Muscle of leg (tissue), 11 donors: ENCODE measurements around the gene USF2. TPM values are rescaled to one million over a fixed set of nuclear protein-coding genes. Genes with fewer than 3 reads are reported as not detected.

Experiments used
- DNase-seq: peaks from one replicate; pipeline ENCODE4 v3.0.0; 2013
- H3K27ac ChIP-seq: one replicate; pipeline ENCODE4 v1.5.1; 2013; ENCODE audit warnings: mild to moderate bottlenecking, low read length, control low read depth
- H3K27me3 ChIP-seq: one replicate; pipeline ENCODE4 v1.6.1; 2013; ENCODE audit warnings: low read length; ENCODE audit not compliant: control insufficient read depth, insufficient read depth
- H3K36me3 ChIP-seq: one replicate; pipeline ENCODE4 v1.6.1; 2013; ENCODE audit warnings: low read length; ENCODE audit not compliant: control insufficient read depth, insufficient read depth
- H3K4me1 ChIP-seq: one replicate; pipeline ENCODE4 v1.6.1; 2013; ENCODE audit warnings: low read length; ENCODE audit not compliant: control insufficient read depth, insufficient read depth
- H3K4me3 ChIP-seq: one replicate; pipeline ENCODE4 v1.5.1; 2013; ENCODE audit warnings: low read length, control low read depth
- H3K9me3 ChIP-seq: replicated peaks from 2 replicates; pipeline ENCODE4 v1.6.1; 2013; ENCODE audit warnings: low read depth, low read length; ENCODE audit not compliant: control insufficient read depth
- WGBS: methylation state at CpG from one replicate; pipeline ENCODE4 v1.1.5; 2013; ENCODE audit warnings: missing lambda C conversion rate; ENCODE audit not compliant: insufficient coverage; 5-methylcytosine and 5-hydroxymethylcytosine counted together
- polyA plus RNA-seq, 8 donors: library from polyadenylated mRNA; unstranded; fragments of 120-200 nt; gene quantifications; one replicate each; pipeline versions ENCODE4 v1.2.1 to v1.2.3, GENCODE V29; 2013; ENCODE audit warnings: inconsistent platforms in 1 of 8, low replicate concordance in 1 of 8; ENCODE audit not compliant: insufficient read length in 8 of 8, insufficient read depth in 1 of 8
- total RNA-seq: library from RNA; stranded (reverse); fragments of 120-200 nt; gene quantifications from one replicate; pipeline ENCODE4 v1.2.4, GENCODE V29; 2013

USF2 gene
- total and polyA plus RNA-seq, 9 donors: 44.9 to 132 (median 107) TPM

GRCh38 chr19:35293363-35293739 lies 24.6 kb downstream of the USF2 start:
- H3K27ac ChIP-seq: no peak overlapping the region
- H3K9me3 ChIP-seq: no peaks in the 10 kb centered on the region
- no peaks in the 10 kb centered on the region for H3K36me3 ChIP-seq
- peaks cover 21% of the 10 kb centered on the region for H3K27me3 ChIP-seq
- H3K4me1 ChIP-seq: peaks cover 14% of the 10 kb centered on the region
- no peak overlapping the region for H3K4me3 ChIP-seq
- WGBS: 11% methylated on average over 5 of the region's 7 CpGs
- DNase-seq: no peak

- Histone ChIP-seq H3K27ac (no peak overlapping the region), H3K4me3 (no peak overlapping the region), H3K36me3 (no peaks in the 10 kb centered on the region), H3K4me1 (peaks cover 14% of the 10 kb centered on the region), H3K9me3 (no peaks in the 10 kb centered on the region), H3K27me3 (peaks cover 21% of the 10 kb centered on the region)
- no peak for DNase-seq
- WGBS: 61% methylated on average over 3 of the region's 17 CpGs
These were observed 25.0 kb downstream of the USF2 start for GRCh38 chr19:35293808-35294207.

GRCh38 chr19:35294328-35294727 lies 25.6 kb downstream of the USF2 start:
- Histone ChIP-seq H3K4me1 (peaks cover 14% of the 10 kb centered on the region), H3K4me3 (no peak overlapping the region), H3K36me3 (no peaks in the 10 kb centered on the region), H3K9me3 (no peaks in the 10 kb centered on the region), H3K27me3 (peaks cover 21% of the 10 kb centered on the region), H3K27ac (no peak overlapping the region)
- 71% methylated on average over 1 of the region's 3 CpGs for WGBS
- DNase-seq: no peak

- Histone ChIP-seq H3K36me3 (no peaks in the 10 kb centered on the region), H3K4me3 (no peak overlapping the region), H3K27ac (no peak overlapping the region), H3K9me3 (no peaks in the 10 kb centered on the region), H3K27me3 (peaks cover 21% of the 10 kb centered on the region), H3K4me1 (peaks cover 14% of the 10 kb centered on the region)
- 41% methylated on average over 19 of the region's 25 CpGs for WGBS
- DNase-seq: no peak
These were observed 26.4 kb downstream of the USF2 start for GRCh38 chr19:35294859-35295791.

GRCh38 chr19:35295792-35296462 lies 27.2 kb downstream of the USF2 start:
- H3K4me3 ChIP-seq: no peak overlapping the region
- H3K27me3 ChIP-seq: peaks cover 21% of the 10 kb centered on the region
- H3K36me3 ChIP-seq: no peaks in the 10 kb centered on the region
- DNase-seq: no peak
- 24% methylated on average over 23 of the region's 24 CpGs for WGBS
- H3K27ac ChIP-seq: no peak overlapping the region
- H3K4me1 ChIP-seq: peaks cover 14% of the 10 kb centered on the region
- no peaks in the 10 kb centered on the region for H3K9me3 ChIP-seq

GRCh38 chr19:35296644-35297514 lies 28.1 kb downstream of the USF2 start:
- WGBS: 88% methylated on average over 5 of the region's 7 CpGs
- H3K27me3 ChIP-seq: peaks cover 21% of the 10 kb centered on the region
- H3K27ac ChIP-seq: no peak overlapping the region
- H3K9me3 ChIP-seq: no peaks in the 10 kb centered on the region
- no peaks in the 10 kb centered on the region for H3K36me3 ChIP-seq
- peaks cover 14% of the 10 kb centered on the region for H3K4me1 ChIP-seq
- no peak for DNase-seq
- H3K4me3 ChIP-seq: no peak overlapping the region

GRCh38 chr19:35297515-35297848 lies 28.7 kb downstream of the USF2 start:
- no peak for DNase-seq
- 92% methylated on average over 3 of the region's 3 CpGs for WGBS
- H3K4me3 ChIP-seq: no peak overlapping the region
- H3K9me3 ChIP-seq: no peaks in the 10 kb centered on the region
- peaks cover 17% of the 10 kb centered on the region for H3K27me3 ChIP-seq
- H3K36me3 ChIP-seq: no peaks in the 10 kb centered on the region
- H3K27ac ChIP-seq: no peak overlapping the region
- peaks cover 14% of the 10 kb centered on the region for H3K4me1 ChIP-seq

- Histone ChIP-seq H3K36me3 (no peaks in the 10 kb centered on the region), H3K27ac (no peak overlapping the region), H3K4me3 (no peak overlapping the region), H3K27me3 (peaks cover 15% of the 10 kb centered on the region), H3K9me3 (no peaks in the 10 kb centered on the region), H3K4me1 (peaks cover 14% of the 10 kb centered on the region)
- no peak for DNase-seq
- 100% methylated on average over 2 of the region's 2 CpGs for WGBS
These were observed 29.2 kb downstream of the USF2 start for GRCh38 chr19:35297922-35298321.

- H3K27me3 ChIP-seq: peaks cover 9% of the 10 kb centered on the region
These were observed 29.8 kb downstream of the USF2 start for GRCh38 chr19:35298561-35298972.

More at GRCh38 chr19:35298561-35298972, 29.8 kb downstream of the USF2 start:
- H3K27ac ChIP-seq: no peak overlapping the region
- H3K4me1 ChIP-seq: peaks cover 9% of the 10 kb centered on the region
- H3K36me3 ChIP-seq: no peaks in the 10 kb centered on the region
- no peak overlapping the region for H3K4me3 ChIP-seq
- no peak for DNase-seq
- 100% methylated on average over 4 of the region's 5 CpGs for WGBS
- H3K9me3 ChIP-seq: no peaks in the 10 kb centered on the region
